NCI-H2171 (cell line): ENCODE results near the gene P2RY6.

Experiments used
- DNase-seq: peaks from one replicate; lab custom pipeline; 2025; lab: John Stamatoyannopoulos, UW

The P2RY6 gene

GRCh38 chr11:73296501-73297230, 24.5 kb downstream of the P2RY6 start:
- no peak for DNase-seq

GRCh38 chr11:73297231-73297590, 25.1 kb downstream of the P2RY6 start:
- DNase-seq: no peak

GRCh38 chr11:73297702-73298101, 25.6 kb downstream of the P2RY6 start:
- DNase-seq: no peak

GRCh38 chr11:73298233-73298632, 26.1 kb downstream of the P2RY6 start:
- DNase-seq: no peak

- DNase-seq: no peak
Measured at GRCh38 chr11:73299751-73300150, 27.6 kb downstream of the P2RY6 start.

GRCh38 chr11:73306069-73306841, 34.1 kb downstream of the P2RY6 start:
- no peak for DNase-seq

- no peak for DNase-seq
Measured at GRCh38 chr11:73306977-73307322, 34.8 kb downstream of the P2RY6 start.

- DNase-seq: peak; percentile 97
Measured at GRCh38 chr11:73307323-73308002, 35.3 kb downstream of the P2RY6 start.

- peak; percentile 80 for DNase-seq
Measured at GRCh38 chr11:73308003-73308960, 36.1 kb downstream of the P2RY6 start, which contains the start of gene ARHGEF17. Gene ARHGEF17, plus strand, starts transcription at chr11:73308276. Its CDS starts 363 bp downstream, at chr11:73308639.

GRCh38 chr11:73308961-73309919, 37.1 kb downstream of the P2RY6 start:
- DNase-seq: no peak

GRCh38 chr11:73310076-73310475, 37.9 kb downstream of the P2RY6 start:
- DNase-seq: no peak

GRCh38 chr11:73310661-73311393, 38.7 kb downstream of the P2RY6 start:
- no peak for DNase-seq

- DNase-seq: no peak
Measured at GRCh38 chr11:73311394-73311869, 39.3 kb downstream of the P2RY6 start.

GRCh38 chr11:73312036-73312435, 39.9 kb downstream of the P2RY6 start:
- no peak for DNase-seq

GRCh38 chr11:73312851-73313327, 40.8 kb downstream of the P2RY6 start:
- DNase-seq: no peak

GRCh38 chr11:73313652-73314051, 41.5 kb downstream of the P2RY6 start:
- DNase-seq: no peak

GRCh38 chr11:73314117-73314961, 42.2 kb downstream of the P2RY6 start:
- DNase-seq: no peak

- DNase-seq: peak; percentile 46
Measured at GRCh38 chr11:73315293-73316020, 43.3 kb downstream of the P2RY6 start.
